Myocyte (in vitro differentiated cells): ENCODE measurements around the gene CR2. TPM values are rescaled to one million over a fixed set of nuclear protein-coding genes. Genes with fewer than 3 reads are reported as not detected.
"Not testable (repeated sequence)": the region's sequence is repeated elsewhere in the genome, so short reads cannot be mapped to it uniquely, and the experiment has no call there.

Experiments
- DNase-seq: peaks from one replicate; pipeline ENCODE4 v3.0.0-alpha.2; 2012; ENCODE audit warnings: low read depth
- total RNA-seq: library from RNA; depleted of rRNA; stranded (reverse); fragments of >200 nt; gene quantifications from 2 replicates; pipeline ENCODE4 v1.2.3, GENCODE V29; 2014

The CR2 gene
- total RNA-seq, 1 donor from 2014 or later: not detected

DNA sequence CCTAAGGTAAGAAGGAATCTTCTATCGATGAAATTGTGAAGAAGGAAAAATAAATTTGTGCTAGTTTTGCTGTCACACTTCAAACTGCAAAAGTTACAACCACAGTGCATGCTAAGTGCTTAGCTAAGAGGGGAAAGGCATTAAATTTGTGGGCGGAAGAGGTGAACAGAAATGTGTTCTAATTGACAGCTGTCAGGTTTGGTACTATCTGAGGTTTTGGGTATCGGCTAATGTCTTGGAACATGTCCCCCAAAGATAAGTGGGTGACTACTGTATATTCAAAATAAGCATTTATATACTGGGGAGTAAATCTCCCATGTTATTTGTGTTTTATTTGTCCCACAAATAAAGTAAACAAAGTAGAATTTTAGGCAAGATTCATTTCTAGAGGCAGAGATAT is 49.8 kb downstream of the CR2 start:
- DNase-seq: no peak

DNA sequence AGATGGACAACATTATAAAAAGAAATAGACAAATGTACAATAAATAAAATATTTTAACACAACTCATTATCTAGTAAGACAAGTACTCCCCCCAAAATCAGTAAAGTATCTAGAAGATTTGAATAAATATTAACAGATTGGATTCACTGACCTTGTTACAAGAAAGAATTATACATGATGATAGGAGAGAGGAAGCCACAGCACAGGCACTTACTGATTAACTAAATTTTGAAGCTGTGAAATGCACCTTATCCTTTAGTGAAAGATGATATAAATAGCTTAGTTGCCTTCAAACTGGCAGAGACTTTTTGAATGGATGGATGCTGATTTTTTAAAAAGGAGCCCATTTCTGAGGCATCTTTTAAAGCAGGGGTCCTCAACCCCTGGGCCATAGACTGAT is 50.3 kb downstream of the CR2 start:
- no peak for DNase-seq

DNA sequence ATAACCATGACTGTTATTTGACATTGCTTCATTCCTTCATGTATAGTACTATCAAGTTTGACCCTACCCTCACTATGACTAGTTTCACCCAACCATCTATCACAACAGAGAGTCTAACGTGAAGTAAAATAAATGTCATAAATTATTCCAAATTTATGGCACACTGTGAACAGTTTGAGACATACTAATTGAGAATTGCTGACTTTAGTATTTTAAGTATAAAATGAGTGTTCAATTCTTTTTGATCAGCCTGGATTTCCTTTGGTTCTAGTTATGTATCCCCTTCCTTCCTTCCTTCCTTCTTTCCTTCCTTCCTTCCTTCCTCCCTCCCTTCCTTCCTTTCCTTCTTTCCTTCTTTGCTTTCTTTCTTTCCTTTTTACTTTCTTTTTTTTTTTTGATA is 56.3 kb downstream of the CR2 start:
- no peak for DNase-seq

DNA sequence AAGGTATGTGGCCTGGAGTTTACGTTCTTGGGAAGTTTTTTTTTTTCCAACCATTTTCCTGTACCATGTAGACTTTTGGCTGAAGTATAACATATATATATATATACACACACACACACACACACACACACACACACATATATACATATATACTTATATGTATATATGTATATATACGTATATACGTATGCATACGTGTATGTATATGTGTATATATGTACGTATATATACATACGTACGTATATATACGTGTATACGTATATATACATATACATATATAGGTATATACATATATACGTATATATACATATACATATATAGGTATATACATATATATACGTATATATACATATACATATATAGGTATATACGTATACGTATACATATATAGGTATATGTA is 60.8 kb downstream of the CR2 start:
- DNase-seq: no peak

DNA sequence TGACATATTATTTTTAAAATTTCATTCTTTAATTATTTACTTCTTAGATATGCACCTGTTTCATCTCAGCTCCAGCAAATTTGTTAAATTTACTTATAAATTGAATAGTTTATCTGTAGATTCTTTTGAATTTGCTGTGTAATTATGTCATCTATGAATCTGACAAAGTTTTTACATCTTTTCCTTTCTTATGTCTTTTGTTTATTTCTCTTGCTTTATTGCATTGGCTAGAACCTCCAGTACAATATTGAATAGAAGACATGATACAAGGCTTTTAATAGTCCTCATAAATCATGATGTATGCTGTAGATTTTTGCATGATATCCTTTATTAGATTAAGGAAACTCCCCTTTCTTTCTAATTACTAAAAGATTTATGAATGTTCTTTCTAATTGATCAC is 62.6 kb downstream of the CR2 start:
- no peak for DNase-seq

DNA sequence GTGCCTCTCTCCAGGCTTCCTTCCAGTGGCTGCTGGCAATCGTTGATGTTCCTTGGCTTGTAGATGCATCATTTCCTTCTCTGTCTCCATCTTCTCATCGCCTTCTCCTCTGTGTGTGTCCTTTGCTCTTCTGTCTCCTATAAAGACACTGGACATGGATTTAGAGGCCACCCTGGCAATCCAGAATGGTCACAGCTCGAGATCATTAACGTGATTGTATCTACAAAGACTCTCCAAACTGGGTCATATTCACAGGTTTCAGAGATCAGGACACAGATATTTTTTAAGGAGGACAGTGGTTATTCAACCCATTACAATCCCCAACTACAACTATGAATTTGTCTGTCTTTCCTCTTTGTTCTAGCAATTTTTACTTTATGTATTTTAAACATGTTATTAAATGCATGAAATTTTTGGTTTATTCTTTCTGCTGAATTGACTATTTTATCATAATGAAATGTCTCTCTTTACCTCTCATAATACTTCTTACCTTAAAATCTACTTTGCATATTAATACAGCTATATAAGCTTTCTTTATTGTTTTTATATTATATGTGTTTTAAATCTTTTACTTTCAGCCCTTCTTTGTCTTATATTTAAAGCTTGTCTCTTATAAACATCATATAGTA is 64.6 kb downstream of the CR2 start:
- DNase-seq: no peak

DNA sequence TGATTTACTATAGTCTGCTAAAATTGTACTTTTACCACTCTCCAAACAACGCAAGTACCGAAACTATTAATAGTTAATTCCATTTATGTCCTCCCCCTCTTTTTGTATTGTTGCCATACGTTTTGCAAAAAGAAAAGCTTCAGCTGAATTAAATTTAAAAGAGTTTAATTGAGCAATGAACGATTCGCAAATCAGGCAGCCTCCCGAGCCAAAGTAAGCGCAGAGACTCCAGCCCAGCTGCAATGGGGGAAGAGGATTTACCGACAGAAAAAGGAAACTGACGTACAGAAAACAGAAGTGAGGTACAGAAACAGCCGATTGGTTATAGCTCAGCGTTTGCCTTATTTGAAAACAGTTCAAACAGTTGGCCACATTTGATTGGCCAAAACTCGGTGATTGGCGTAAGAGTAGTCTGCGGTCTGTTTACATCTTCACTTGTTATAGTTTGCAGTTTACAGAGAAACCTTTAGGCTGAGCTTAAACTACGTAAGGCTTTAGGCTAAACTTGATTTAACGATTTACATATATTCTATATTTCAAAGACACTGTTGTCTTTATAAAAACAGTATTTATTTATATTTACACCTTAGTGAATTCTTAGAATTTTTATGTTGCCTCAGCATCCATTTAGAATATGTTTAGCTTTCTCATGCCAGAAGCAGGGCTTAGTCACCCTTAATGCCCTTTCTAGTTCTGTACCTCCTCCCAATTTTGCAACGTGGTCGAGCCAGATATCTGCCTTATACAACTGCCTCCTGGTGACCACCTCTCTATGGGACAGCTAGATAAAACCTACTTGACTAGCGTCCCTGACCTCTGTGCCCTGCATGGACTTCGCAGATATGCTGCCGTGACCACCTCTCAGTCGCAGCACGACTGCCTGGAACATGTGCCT is 65.6 kb downstream of the CR2 start:
- DNase-seq: no peak

DNA sequence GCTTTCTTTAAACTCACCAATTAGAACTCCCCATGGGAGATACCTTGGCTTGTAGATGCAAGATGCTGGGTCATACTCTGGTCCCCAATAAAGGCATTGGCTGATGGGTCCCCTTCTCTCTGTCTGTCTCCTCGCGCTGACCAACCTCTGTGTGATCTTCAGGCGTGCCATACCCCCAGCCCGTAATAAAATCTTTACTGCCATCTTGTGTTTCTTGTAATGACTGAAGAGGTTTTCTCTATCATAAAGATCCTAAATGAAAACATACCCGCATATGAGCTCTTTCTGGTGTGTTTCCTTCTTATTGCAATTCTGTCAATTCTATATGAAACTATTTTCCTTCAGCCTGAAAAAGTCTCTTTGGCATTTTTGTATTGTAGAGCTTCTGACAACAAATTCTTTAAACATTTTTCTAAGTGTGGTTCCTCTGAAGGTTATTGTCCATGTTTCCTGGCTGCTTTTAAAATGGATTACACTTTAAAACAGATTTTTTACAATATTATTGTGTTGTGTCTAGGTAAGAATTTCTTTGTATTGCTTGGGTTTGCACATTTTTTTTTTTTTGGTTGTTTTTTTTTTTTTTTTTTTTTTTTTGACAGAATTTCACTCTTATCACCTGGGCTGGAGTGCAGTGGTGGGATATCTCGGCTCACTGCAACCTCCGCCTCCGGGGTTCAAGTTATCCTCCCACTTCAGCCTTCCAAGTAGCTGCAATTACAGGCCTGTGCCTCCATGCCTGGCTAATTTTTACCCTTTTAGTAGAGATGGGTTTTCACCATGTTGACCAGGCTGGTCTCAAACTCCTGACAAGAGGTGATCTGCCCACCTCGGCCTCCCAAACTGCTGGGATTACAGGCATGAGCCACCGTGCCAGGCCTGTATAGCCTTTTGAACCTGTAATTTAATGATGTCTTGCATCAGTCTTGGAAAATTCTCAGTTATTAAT is 66.5 kb downstream of the CR2 start:
- DNase-seq: not testable (repeated sequence)

DNA sequence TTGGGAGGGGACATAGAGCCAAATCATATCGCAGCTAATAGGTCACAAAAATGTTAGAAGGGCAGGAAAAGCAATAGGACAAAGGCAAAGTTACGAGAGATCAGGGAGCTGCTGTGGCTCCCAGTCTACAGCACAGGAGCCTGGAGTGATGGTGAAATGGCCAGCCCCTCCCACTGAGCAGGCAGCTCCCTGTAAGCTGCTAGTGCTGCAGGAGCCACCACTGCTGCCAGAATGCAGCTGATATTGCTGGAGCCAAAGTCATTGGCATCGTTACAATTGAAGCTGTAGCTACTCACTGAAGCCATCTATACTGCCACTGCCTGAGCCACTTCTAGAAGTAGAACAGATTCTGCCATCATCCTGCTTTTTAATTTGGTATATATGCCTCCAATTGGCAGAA is 71.1 kb downstream of the CR2 start:
- not testable (repeated sequence) for DNase-seq

DNA sequence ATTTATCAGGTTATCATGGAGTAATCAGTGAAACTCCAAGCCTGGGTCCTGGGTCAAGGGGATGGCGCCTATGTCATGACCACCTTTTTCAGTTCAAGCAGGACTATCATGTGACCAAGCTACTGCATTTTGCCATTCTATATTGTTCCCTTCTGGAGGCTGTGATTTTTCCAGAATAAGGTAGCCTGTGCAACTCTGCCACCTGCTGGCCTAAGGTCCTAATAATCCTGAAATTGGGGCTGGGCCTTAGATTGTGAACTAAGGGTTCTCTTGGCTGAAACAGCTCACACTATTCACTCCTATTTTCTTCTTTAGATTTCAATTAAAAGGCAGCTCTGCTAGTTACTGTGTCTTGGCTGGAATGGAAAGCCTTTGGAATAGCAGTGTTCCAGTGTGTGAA is 74.3 kb downstream of the CR2 start:
- DNase-seq: not testable (repeated sequence)

DNA sequence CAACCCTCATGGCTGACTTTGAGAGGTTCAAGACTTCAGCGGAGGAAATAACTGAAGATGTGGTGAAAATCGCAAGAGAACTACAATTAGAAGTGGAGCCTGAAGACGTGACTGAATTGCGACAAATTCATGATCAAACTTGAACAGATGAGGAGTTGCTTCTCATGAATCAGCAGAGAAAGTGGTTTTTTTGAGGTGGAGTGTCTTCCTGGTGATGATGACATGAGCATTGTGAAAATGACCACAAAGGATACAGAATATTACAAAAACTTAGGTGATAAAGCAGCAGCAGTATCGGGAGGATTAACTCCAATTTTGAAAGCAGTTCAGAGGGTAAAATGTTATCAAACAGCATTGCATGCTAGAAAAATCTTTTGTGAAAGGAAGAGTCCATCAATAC is 82.1 kb downstream of the CR2 start:
- DNase-seq: not testable (repeated sequence)

Other genes starting within 250 kb of the CR2 start
- gene CD55, start 132.7 kb upstream of the CR2 start, total RNA-seq: 14.2 and 29.7 TPM in 2 replicates
- not detected in 2 replicates for gene CR1, start 41.8 kb downstream of the CR2 start, total RNA-seq
- not detected in 2 replicates for gene CR1L, start 190.8 kb downstream of the CR2 start, total RNA-seq